LHCN-M2 (cell line): Measurements from ENCODE around the gene USP6NL. TPM values are rescaled to one million over a fixed set of nuclear protein-coding genes. Genes with fewer than 3 reads are reported as not detected.

Source experiments
- DNase-seq: peaks from one replicate; pipeline ENCODE4 v3.0.0-alpha.2; 2012; ENCODE audit warnings: low read depth
- total RNA-seq: library from RNA; depleted of rRNA; stranded (reverse); fragments of >200 nt; gene quantifications from 2 replicates; pipeline ENCODE4 v1.2.3, GENCODE V29; 2014; rRNA removed

USP6NL gene
- total RNA-seq, 1 experiment from 2014 or later: 11.4 TPM

GRCh38 chr10:11429439-11430052, 181.9 kb downstream of the USP6NL start:
- DNase-seq: peak; percentile 23

GRCh38 chr10:11425676-11426075, 185.8 kb downstream of the USP6NL start:
- DNase-seq: peak; percentile 56

GRCh38 chr10:11425296-11425610, 186.2 kb downstream of the USP6NL start:
- DNase-seq: peak; percentile 93

- peak; percentile 54 for DNase-seq
Measured at GRCh38 chr10:11424456-11425295, 186.8 kb downstream of the USP6NL start.

- DNase-seq: no peak
Measured at GRCh38 chr10:11416974-11417373, 194.5 kb downstream of the USP6NL start.

GRCh38 chr10:11415095-11415494, 196.4 kb downstream of the USP6NL start:
- DNase-seq: no peak

- DNase-seq: no peak
Measured at GRCh38 chr10:11414314-11415038, 197.0 kb downstream of the USP6NL start.

- peak; percentile 20 for DNase-seq
Measured at GRCh38 chr10:11411926-11412545, 199.4 kb downstream of the USP6NL start.

GRCh38 chr10:11409357-11409756, 202.1 kb downstream of the USP6NL start:
- DNase-seq: no peak

- no peak for DNase-seq
Measured at GRCh38 chr10:11407939-11408338, 203.5 kb downstream of the USP6NL start.

GRCh38 chr10:11406746-11407145, 204.7 kb downstream of the USP6NL start:
- no peak for DNase-seq

- peak; percentile 65 for DNase-seq
Measured at GRCh38 chr10:11404901-11405300, 206.5 kb downstream of the USP6NL start.

Other genes with a start within 250 kb of the USP6NL start
- gene ECHDC3, start 130.7 kb upstream of the USP6NL start, total RNA-seq: 3.2 and 6.5 TPM in 2 replicates
- gene PROSER2, start 211.7 kb upstream of the USP6NL start, total RNA-seq: 6.9 and 7.4 TPM in 2 replicates